Tibial nerve (tissue), 4 donors: ENCODE measurements around the gene VPS26C.

Source experiments
- EP300 ChIP-seq, 2 donors: sonication (generic); formaldehyde crosslinking; IDR thresholded peaks; one replicate each; pipeline ENCODE4 v1.6.1; 2017; ENCODE audit warnings: antibody characterized with exemption in 2 of 2, mild to moderate bottlenecking in 1 of 2
- POLR2A ChIP-seq, 2 donors: fragments of 450-650 bp; IDR thresholded peaks; one replicate each; pipeline ENCODE4 v1.6.1; 2017; ENCODE audit warnings: antibody characterized with exemption in 2 of 2, mild to moderate bottlenecking in 2 of 2, moderate library complexity in 2 of 2
- TF ChIP-seq, protein P1 (sequence below), 5 experiments: fragments of 200-600 bp in 3 of 5; fragments of 450-650 bp in 2 of 5; sonication (generic) in 3 of 5; IDR thresholded peaks; one replicate each; pipeline ENCODE4 v1.5.1; 2016 to 2019; ENCODE audit warnings: antibody characterized with exemption in 5 of 5, mild to moderate bottlenecking in 3 of 5, moderate library complexity in 2 of 5

- TF ChIP-seq, protein P1, sequence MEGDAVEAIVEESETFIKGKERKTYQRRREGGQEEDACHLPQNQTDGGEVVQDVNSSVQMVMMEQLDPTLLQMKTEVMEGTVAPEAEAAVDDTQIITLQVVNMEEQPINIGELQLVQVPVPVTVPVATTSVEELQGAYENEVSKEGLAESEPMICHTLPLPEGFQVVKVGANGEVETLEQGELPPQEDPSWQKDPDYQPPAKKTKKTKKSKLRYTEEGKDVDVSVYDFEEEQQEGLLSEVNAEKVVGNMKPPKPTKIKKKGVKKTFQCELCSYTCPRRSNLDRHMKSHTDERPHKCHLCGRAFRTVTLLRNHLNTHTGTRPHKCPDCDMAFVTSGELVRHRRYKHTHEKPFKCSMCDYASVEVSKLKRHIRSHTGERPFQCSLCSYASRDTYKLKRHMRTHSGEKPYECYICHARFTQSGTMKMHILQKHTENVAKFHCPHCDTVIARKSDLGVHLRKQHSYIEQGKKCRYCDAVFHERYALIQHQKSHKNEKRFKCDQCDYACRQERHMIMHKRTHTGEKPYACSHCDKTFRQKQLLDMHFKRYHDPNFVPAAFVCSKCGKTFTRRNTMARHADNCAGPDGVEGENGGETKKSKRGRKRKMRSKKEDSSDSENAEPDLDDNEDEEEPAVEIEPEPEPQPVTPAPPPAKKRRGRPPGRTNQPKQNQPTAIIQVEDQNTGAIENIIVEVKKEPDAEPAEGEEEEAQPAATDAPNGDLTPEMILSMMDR (IDR thresholded peaks at IDR 0.05), result no peak
- TF ChIP-seq POLR2A (IDR thresholded peaks at IDR 0.05) (no peak), EP300 (IDR thresholded peaks at IDR 0.05) (no peak)
Observed at GRCh38 chr21:37240978-37241377, 26.2 kb downstream of the VPS26C start.
